Astrocyte (in vitro differentiated cells and primary cell): ENCODE results near the gene NAA16. TPM values are rescaled to one million over a fixed set of nuclear protein-coding genes. Genes with fewer than 3 reads are reported as not detected.
"Not testable (repeated sequence)": the region's sequence is repeated elsewhere in the genome, so short reads cannot be mapped to it uniquely, and the experiment has no call there.

Experiments used
- DNase-seq: peaks from one replicate; pipeline ENCODE4 v3.0.0-alpha.2; 2010; ENCODE audit warnings: low read depth
- FAIRE-seq: peaks from 2 replicates; lab custom pipeline; 2011; peaks lifted over from hg19 to GRCh38; lab: Jason Lieb, UNC
- H2AFZ ChIP-seq: 2 replicates; pipeline ENCODE4 v1.6.0; 2012; ENCODE audit warnings: low read depth, low read length, inconsistent platforms
- H3K27ac ChIP-seq: 2 replicates; pipeline ENCODE4 v1.5.1; 2011; ENCODE audit warnings: low read depth, low read length, inconsistent platforms
- H3K27me3 ChIP-seq: 2 replicates; pipeline ENCODE4 v1.6.0; 2011; ENCODE audit warnings: low read length, inconsistent platforms; ENCODE audit not compliant: insufficient read depth
- H3K36me3 ChIP-seq: 2 replicates; pipeline ENCODE4 v1.5.1; 2011; ENCODE audit warnings: low read length, inconsistent platforms; ENCODE audit not compliant: insufficient read depth
- H3K4me1 ChIP-seq: 2 replicates; pipeline ENCODE4 v1.5.1; 2011; ENCODE audit warnings: low read length, inconsistent platforms; ENCODE audit not compliant: insufficient read depth
- H3K4me2 ChIP-seq: 2 replicates; pipeline ENCODE4 v1.6.0; 2012; ENCODE audit warnings: low read length, inconsistent platforms
- H3K4me3 ChIP-seq: 2 replicates; pipeline ENCODE4 v1.5.1; 2011; ENCODE audit warnings: low read depth, mild to moderate bottlenecking, low read length, inconsistent platforms; ENCODE audit not compliant: insufficient read depth
- H3K79me2 ChIP-seq: 2 replicates; pipeline ENCODE4 v1.6.0; 2012; ENCODE audit warnings: mild to moderate bottlenecking, low read length, inconsistent platforms; ENCODE audit not compliant: insufficient read depth
- H3K9ac ChIP-seq: 2 replicates; pipeline ENCODE4 v1.6.0; 2012; ENCODE audit warnings: mild to moderate bottlenecking, low read length, inconsistent platforms
- H3K9me3 ChIP-seq: 2 replicates; pipeline ENCODE4 v1.5.1; 2012; ENCODE audit warnings: low read depth, mild to moderate bottlenecking, low read length, inconsistent platforms; ENCODE audit not compliant: insufficient read depth
- H4K20me1 ChIP-seq: 2 replicates; pipeline ENCODE4 v1.6.0; 2012; ENCODE audit warnings: low read length, inconsistent platforms; ENCODE audit not compliant: insufficient read depth
- H3K27ac Mint-ChIP-seq: one replicate; pipeline ENCODE4 v1.8.0; 2021; ENCODE audit warnings: mild to moderate bottlenecking, mixed read lengths; ENCODE audit not compliant: unreplicated experiment
- H3K27me3 Mint-ChIP-seq: one replicate; pipeline ENCODE4 v1.8.0; 2021; ENCODE audit warnings: low read depth, mixed read lengths; ENCODE audit not compliant: unreplicated experiment
- H3K36me3 Mint-ChIP-seq: one replicate; pipeline ENCODE4 v1.8.0; 2021; ENCODE audit warnings: low read depth, mixed read lengths; ENCODE audit not compliant: unreplicated experiment
- H3K4me1 Mint-ChIP-seq: one replicate; pipeline ENCODE4 v1.8.0; 2021; ENCODE audit warnings: low read depth, mixed read lengths; ENCODE audit not compliant: unreplicated experiment
- H3K4me3 Mint-ChIP-seq: one replicate; pipeline ENCODE4 v1.8.0; 2021; ENCODE audit warnings: mild to moderate bottlenecking, moderate library complexity, mixed read lengths; ENCODE audit not compliant: unreplicated experiment
- H3K9me3 Mint-ChIP-seq: one replicate; pipeline ENCODE4 v1.8.0; 2021; ENCODE audit warnings: mild to moderate bottlenecking, mixed read lengths; ENCODE audit not compliant: unreplicated experiment
- EZH2 ChIP-seq: IDR thresholded peaks from 2 replicates; pipeline ENCODE4 v1.6.1; 2012; ENCODE audit warnings: mild to moderate bottlenecking, low read length, inconsistent platforms; ENCODE audit not compliant: insufficient read depth
- total RNA-seq: library from RNA; stranded (reverse); gene quantifications from 2 replicates; pipeline ENCODE4 v1.2.1, GENCODE V29; 2021
- TF ChIP-seq, protein P1 (sequence below): IDR thresholded peaks from 2 replicates; pipeline ENCODE4 v1.5.1; 2011; ENCODE audit warnings: low read depth, mild to moderate bottlenecking, inconsistent platforms, low read length, moderate library complexity; ENCODE audit not compliant: insufficient read depth

The NAA16 gene
- total RNA-seq, 1 donor from 2014 or later = 11.5 TPM

- H3K27ac Mint-ChIP-seq, FAIRE-seq, H3K9me3 ChIP-seq, H3K4me1 Mint-ChIP-seq, H3K27ac ChIP-seq, H3K79me2 ChIP-seq, H3K4me1 ChIP-seq, H3K4me3 Mint-ChIP-seq, H3K36me3 ChIP-seq, H4K20me1 ChIP-seq, H3K27me3 ChIP-seq, DNase-seq, H3K4me3 ChIP-seq, H2AFZ ChIP-seq, H3K4me2 ChIP-seq, H3K9me3 Mint-ChIP-seq, H3K9ac ChIP-seq, H3K36me3 Mint-ChIP-seq: not testable (repeated sequence)
- H3K27me3 Mint-ChIP-seq = peaks cover 17% of the 10 kb centered on the region
Observed at GRCh38 chr13:41424675-41425074, 113.6 kb downstream of the NAA16 start.

- Mint-ChIP-seq H3K36me3 (no peaks in the 10 kb centered on the region), H3K4me3 (no peak overlapping the region), H3K27me3 (peaks cover 13% of the 10 kb centered on the region), H3K4me1 (no peaks in the 10 kb centered on the region), H3K27ac (no peak overlapping the region), H3K9me3 (peaks cover 4% of the 10 kb centered on the region)
- no peaks in the 10 kb centered on the region for H3K9me3 ChIP-seq
- no peak overlapping the region for H3K9ac ChIP-seq
- H2AFZ ChIP-seq = no peak overlapping the region
- no peaks in the 10 kb centered on the region for H3K4me1 ChIP-seq
- no peak for TF ChIP-seq EZH2
- TF ChIP-seq, protein P1, sequence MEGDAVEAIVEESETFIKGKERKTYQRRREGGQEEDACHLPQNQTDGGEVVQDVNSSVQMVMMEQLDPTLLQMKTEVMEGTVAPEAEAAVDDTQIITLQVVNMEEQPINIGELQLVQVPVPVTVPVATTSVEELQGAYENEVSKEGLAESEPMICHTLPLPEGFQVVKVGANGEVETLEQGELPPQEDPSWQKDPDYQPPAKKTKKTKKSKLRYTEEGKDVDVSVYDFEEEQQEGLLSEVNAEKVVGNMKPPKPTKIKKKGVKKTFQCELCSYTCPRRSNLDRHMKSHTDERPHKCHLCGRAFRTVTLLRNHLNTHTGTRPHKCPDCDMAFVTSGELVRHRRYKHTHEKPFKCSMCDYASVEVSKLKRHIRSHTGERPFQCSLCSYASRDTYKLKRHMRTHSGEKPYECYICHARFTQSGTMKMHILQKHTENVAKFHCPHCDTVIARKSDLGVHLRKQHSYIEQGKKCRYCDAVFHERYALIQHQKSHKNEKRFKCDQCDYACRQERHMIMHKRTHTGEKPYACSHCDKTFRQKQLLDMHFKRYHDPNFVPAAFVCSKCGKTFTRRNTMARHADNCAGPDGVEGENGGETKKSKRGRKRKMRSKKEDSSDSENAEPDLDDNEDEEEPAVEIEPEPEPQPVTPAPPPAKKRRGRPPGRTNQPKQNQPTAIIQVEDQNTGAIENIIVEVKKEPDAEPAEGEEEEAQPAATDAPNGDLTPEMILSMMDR = no peak
- FAIRE-seq (no peak), DNase-seq (no peak)
- no peaks in the 10 kb centered on the region for H4K20me1 ChIP-seq
- H3K27me3 ChIP-seq = no peaks in the 10 kb centered on the region
- H3K36me3 ChIP-seq = no peaks in the 10 kb centered on the region
- H3K27ac ChIP-seq = no peak overlapping the region
- H3K4me2 ChIP-seq = no peak overlapping the region
- H3K4me3 ChIP-seq = no peak overlapping the region
- H3K79me2 ChIP-seq = no peaks in the 10 kb centered on the region
Observed at GRCh38 chr13:41426047-41426446, 115.0 kb downstream of the NAA16 start.

Other genes starting within 250 kb of the NAA16 start
- 10.4 and 10.6 TPM in 2 replicates for gene WBP4, start 249.8 kb upstream of the NAA16 start, total RNA-seq
- gene KBTBD6, start 178.5 kb upstream of the NAA16 start, total RNA-seq = 8.5 and 9.6 TPM in 2 replicates
- 3.4 and 3.8 TPM in 2 replicates for gene KBTBD7, start 116.7 kb upstream of the NAA16 start, total RNA-seq
- gene MTRF1, start 47.7 kb upstream of the NAA16 start, total RNA-seq = 11.2 and 11.6 TPM in 2 replicates
- 0.82 and 1.2 TPM in 2 replicates for gene RGCC, start 146.3 kb downstream of the NAA16 start, total RNA-seq